ENCODE results near the gene PM20D2. TPM values are rescaled to one million over a fixed set of nuclear protein-coding genes. Genes with fewer than 3 reads are reported as not detected.

Gene PM20D2
- total and polyA plus RNA-seq, 7 donors = 4.2 to 48.5 (median 20.3) TPM

DNA sequence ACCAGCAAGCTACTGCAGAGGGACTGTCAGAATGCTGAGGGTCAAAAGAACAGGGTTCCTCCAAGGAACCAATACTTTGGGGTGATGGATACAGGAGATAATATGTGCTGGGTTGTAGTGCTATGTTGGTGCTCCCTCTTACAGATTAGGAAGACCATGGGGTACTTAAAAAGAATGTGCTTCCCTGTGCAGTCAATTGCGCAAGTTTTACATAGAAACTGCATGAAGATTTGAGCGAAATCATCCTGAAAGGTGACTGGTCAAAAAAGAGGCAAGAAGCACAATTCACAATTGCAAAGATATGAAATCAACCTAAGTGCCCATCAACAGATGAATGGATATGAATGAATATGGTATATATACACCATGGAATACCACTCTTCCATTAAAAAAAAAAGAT is 37.4 kb downstream of the PM20D2 start:
- 47 to 49% methylated on average over 2 of the region's 2 CpGs for WGBS, 2 donors
- H3K4me3 ChIP-seq = no peak overlapping the region
- TF ChIP-seq POLR2AphosphoS5 (IDR thresholded peaks at IDR 0.05) (no peak), CTCF (IDR thresholded peaks at IDR 0.05) (no peak), POLR2A (IDR thresholded peaks at IDR 0.05) (no peak), EP300 (IDR thresholded peaks at IDR 0.05) (no peak)

DNA sequence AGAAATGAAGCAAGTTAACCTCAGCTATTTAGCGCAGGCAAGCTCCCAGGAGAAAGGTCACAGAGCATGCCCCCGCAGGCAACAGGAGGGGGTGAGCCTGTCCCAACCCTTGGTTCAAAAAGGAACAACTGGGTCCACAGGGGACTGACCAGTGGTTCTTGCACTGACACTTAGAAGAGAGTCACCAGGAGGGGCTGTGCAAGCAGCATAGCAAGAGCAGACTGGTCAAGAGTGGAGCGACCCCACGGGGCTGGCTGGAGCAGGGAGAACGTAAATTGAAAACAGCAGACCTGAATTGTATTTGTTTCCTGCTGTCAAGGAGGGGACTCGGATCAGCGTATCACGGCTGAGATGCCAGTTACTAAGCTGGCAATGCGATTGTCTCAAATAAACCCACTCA is 38.5 kb downstream of the PM20D2 start:
- WGBS, 2 donors = 85 to 92% methylated on average over 9 of the region's 9 CpGs
- DNase-seq = no peak

More for the DNA sequence above, 37.4 kb downstream of the PM20D2 start:
- Histone ChIP-seq H3K4me1 (no peaks in the 10 kb centered on the region), H3K27ac (no peak overlapping the region), H3K9me3 (no peaks in the 10 kb centered on the region), H3K36me3 (no peaks in the 10 kb centered on the region), H3K27me3 (no peaks in the 10 kb centered on the region)
- intact Hi-C loops (cut with DNase I) = no loop called here
- DNase-seq = no peak

DNA sequence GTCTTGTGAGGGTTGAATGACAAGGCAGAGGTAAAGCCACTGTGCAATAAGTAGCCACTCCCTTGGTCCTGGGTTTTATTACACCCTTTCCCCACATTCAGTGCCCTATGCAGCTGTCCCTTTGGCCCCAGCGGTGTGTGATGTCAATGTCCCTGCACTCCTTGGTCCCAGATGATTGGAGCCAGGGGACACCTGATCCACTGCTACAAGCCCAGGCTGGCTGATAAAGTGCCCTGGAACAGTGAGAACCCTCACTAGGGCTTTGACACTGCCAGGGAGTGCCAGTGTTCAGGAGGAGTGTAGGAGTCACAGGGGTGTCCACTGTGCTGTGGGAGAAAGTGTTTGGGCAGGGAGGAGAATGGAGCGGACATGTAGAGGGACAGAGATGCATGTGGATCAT is 40.9 kb downstream of the PM20D2 start:
- intact Hi-C loops (cut with DNase I) = no loop called here
- Histone ChIP-seq H3K4me1 (no peaks in the 10 kb centered on the region), H3K4me3 (no peak overlapping the region), H3K36me3 (no peaks in the 10 kb centered on the region), H3K27ac (no peak overlapping the region), H3K9me3 (no peaks in the 10 kb centered on the region), H3K27me3 (no peaks in the 10 kb centered on the region)
- TF ChIP-seq POLR2AphosphoS5 (IDR thresholded peaks at IDR 0.05) (no peak), CTCF (IDR thresholded peaks at IDR 0.05) (no peak), EP300 (IDR thresholded peaks at IDR 0.05) (no peak), POLR2A (IDR thresholded peaks at IDR 0.05) (no peak)
- no peak for DNase-seq
- 74 to 88% methylated on average over 2 of the region's 2 CpGs for WGBS, 2 donors

More for the DNA sequence above, 38.5 kb downstream of the PM20D2 start:
- TF ChIP-seq CTCF (IDR thresholded peaks at IDR 0.05) (no peak), POLR2AphosphoS5 (IDR thresholded peaks at IDR 0.05) (no peak), EP300 (IDR thresholded peaks at IDR 0.05) (no peak), POLR2A (IDR thresholded peaks at IDR 0.05) (no peak)
- Histone ChIP-seq H3K9me3 (no peaks in the 10 kb centered on the region), H3K27me3 (no peaks in the 10 kb centered on the region), H3K4me1 (no peaks in the 10 kb centered on the region), H3K36me3 (no peaks in the 10 kb centered on the region), H3K4me3 (no peak overlapping the region), H3K27ac (no peak overlapping the region)
- intact Hi-C loops (cut with DNase I) = no loop called here

DNA sequence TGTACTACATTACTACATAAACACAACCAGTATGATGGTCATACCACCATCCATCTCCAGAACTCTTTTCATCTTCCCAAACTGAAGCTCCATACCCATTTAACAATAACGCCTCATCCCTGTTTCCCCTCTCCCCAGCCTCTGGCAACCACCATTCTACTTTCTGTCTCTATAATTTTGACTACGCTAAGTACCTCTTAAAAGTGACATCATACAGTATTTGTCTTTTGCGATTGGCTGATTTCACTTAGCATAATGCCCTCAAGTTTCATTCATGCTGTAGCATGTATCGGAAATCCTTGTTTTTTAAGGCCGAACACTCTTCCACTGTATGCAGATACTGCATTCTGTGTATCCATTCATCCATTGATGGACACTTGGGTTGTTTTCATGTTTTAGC is 41.6 kb downstream of the PM20D2 start:
- Histone ChIP-seq H3K4me3 (no peak overlapping the region), H3K27ac (no peak overlapping the region), H3K4me1 (no peaks in the 10 kb centered on the region), H3K9me3 (no peaks in the 10 kb centered on the region), H3K36me3 (no peaks in the 10 kb centered on the region), H3K27me3 (no peaks in the 10 kb centered on the region)
- WGBS, 2 donors = 96% methylated on average over 5 of the region's 5 CpGs
- intact Hi-C loops (cut with DNase I) = no loop called here
- TF ChIP-seq CTCF (IDR thresholded peaks at IDR 0.05) = no peak
- no peak for DNase-seq

DNA sequence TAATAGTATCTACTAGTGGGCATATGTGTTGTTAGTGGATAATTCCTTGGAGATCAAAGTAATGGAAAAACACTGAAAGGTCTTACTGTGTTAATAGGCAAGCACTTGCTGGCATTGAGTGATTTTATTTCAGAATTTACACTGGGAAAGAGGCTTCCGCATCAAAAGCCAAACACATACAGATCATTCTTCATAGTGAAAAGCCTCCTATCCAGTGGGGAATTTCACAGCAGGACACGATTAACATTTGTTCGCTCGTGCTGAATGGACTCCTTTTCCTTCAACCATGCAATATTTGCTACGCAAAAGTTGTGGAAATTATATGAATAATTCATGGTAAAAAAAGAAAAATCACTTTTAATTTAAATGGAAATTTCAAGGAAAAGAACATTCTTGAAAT is 44.9 kb downstream of the PM20D2 start:
- WGBS, 2 donors = 84 to 91% methylated on average over 5 of the region's 5 CpGs
- DNase-seq = no peak
- intact Hi-C loops (cut with DNase I) = no loop called here
- H3K4me1 ChIP-seq = no peaks in the 10 kb centered on the region
- TF ChIP-seq POLR2AphosphoS5 (IDR thresholded peaks at IDR 0.05) (no peak), EP300 (IDR thresholded peaks at IDR 0.05) (no peak), POLR2A (IDR thresholded peaks at IDR 0.05) (no peak), CTCF (IDR thresholded peaks at IDR 0.05) (no peak)
- no peaks in the 10 kb centered on the region for H3K27me3 ChIP-seq
- H3K27ac ChIP-seq = no peak overlapping the region
- H3K36me3 ChIP-seq = no peaks in the 10 kb centered on the region
- H3K9me3 ChIP-seq = peaks cover 0 to 8% (median 6%) of the 10 kb centered on the region in 4 donors
- H3K4me3 ChIP-seq = no peak overlapping the region

Data from sigmoid colon (tissue), 7 donors.